Stimulated activated naive B cell treated with anti-CD40 and anti-IgM and Interleukin-4, amounts not matched to agents 10 μg/mL and 1 μg/mL and 100 μg/mL, for 72 hours (primary cell): ENCODE data around the gene AGTPBP1.
"Not testable (repeated sequence)": the region's sequence is repeated elsewhere in the genome, so short reads cannot be mapped to it uniquely, and the experiment has no call there.

Source experiments
- ATAC-seq, 2 donors: fragments of 150-1000 bp; cut with Tn5 transposase; replicated peaks; 2 replicates each; pipeline ENCODE4 v1.10.0; 2021; ENCODE audit warnings: moderate library complexity in 1 of 2
- DNase-seq: peaks from one replicate; pipeline ENCODE4 v3.0.0; 2021
- H3K27ac Mint-ChIP-seq: one replicate; pipeline ENCODE4 v1.8.0; 2022; ENCODE audit warnings: mild to moderate bottlenecking, mixed read lengths
- H3K27me3 Mint-ChIP-seq, 2 donors: one replicate each; pipeline ENCODE4 v1.8.0; 2022; ENCODE audit warnings: mixed read lengths in 2 of 2
- H3K36me3 Mint-ChIP-seq, 2 donors: one replicate each; pipeline ENCODE4 v1.8.0; 2022; ENCODE audit warnings: mixed read lengths in 2 of 2, mild to moderate bottlenecking in 1 of 2
- H3K4me1 Mint-ChIP-seq, 2 donors: one replicate each; pipeline ENCODE4 v1.8.0; 2022; ENCODE audit warnings: mixed read lengths in 2 of 2, mild to moderate bottlenecking in 1 of 2
- H3K4me3 Mint-ChIP-seq, 2 donors: one replicate each; pipeline ENCODE4 v1.8.0; 2022; ENCODE audit warnings: mild to moderate bottlenecking in 2 of 2, mixed read lengths in 2 of 2, moderate library complexity in 1 of 2
- H3K9me3 Mint-ChIP-seq, 2 donors: one replicate each; pipeline ENCODE4 v1.8.0; 2022; ENCODE audit warnings: mixed read lengths in 2 of 2, mild to moderate bottlenecking in 1 of 2

Gene AGTPBP1

DNA sequence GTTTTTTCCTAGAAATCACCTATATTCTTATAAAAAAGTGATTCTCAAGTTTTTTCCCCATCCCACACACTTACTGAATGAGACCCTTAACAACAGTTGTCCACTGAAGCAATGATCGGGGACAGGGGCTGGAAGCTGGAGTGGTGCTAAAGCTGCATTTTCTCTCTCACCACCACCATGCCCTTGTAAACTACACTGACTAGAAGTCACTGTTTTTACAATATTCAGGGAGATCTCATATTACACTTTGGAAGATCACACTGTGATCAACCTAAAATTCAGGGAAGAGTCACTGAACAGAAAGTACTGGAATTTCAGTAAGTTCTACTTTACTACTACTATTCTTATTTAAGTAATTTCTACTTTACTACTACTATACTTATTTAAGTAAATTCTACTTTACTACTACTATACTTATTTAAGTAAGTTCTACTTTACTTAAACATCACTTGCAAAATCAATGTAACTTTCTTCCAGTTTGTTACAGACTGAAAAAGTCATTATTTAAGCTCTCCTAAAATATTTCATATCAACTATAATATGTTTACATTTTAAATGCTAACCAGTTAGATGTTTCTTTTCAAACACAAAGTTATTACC is 164.3 kb downstream of the AGTPBP1 start:
- H3K27me3 Mint-ChIP-seq: no peaks in the 10 kb centered on the region

DNA sequence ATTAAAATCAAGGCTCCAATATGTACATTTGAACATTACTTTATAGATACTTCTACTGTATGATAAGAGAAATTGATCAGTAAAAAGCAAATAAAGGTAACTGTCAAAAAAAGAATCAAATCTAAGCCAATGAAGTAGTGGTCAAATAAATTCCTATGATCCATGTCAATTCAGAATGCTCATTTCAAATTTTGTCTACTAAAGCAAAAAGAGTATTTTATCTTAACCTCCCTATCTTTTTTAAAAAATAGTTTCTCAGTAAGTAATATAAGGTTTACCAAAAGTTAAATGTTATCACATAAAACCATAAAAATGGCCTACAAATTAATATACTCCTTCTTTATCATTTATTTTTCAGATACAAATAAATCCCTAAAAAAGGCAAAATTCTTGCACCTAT is 165.9 kb downstream of the AGTPBP1 start:
- Mint-ChIP-seq H3K27me3 (no peaks in the 10 kb centered on the region), H3K9me3 (peaks cover 0 to 2% of the 10 kb centered on the region in 2 donors), H3K27ac (no peak overlapping the region), H3K4me3 (no peak overlapping the region), H3K36me3 (peaks cover 16 to 26% of the 10 kb centered on the region in 2 donors), H3K4me1 (no peaks in the 10 kb centered on the region)
- no peak for DNase-seq
- ATAC-seq: no peak

More for the DNA sequence above, 164.3 kb downstream of the AGTPBP1 start:
- no peak for DNase-seq
- Mint-ChIP-seq H3K9me3 (peaks cover 0 to 2% of the 10 kb centered on the region in 2 donors), H3K4me3 (no peak overlapping the region), H3K4me1 (no peaks in the 10 kb centered on the region), H3K27ac (no peak overlapping the region), H3K36me3 (peaks cover 14 to 19% of the 10 kb centered on the region in 2 donors)
- ATAC-seq: no peak

DNA sequence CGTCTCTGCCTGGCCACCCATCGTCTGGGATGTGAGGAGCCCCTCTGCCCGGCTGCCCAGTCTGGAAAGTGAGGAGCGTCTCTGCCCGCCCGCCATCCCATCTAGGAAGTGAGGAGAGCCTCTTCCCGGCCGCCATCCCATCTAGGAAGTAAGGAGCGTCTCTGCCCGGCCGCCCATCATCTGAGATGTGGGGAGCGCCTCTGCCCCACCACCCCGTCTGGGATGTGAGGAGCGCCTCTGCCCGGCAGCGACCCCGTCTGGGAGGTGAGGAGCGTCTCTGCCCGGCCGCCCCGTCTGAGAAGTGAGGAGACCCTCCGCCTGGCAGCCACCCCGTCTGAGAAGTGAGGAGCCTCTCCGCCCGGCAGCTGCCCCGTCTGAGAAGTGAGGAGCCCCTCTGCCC is 168.2 kb downstream of the AGTPBP1 start:
- not testable (repeated sequence) for H3K9me3 Mint-ChIP-seq, DNase-seq, H3K27ac Mint-ChIP-seq, ATAC-seq, H3K4me3 Mint-ChIP-seq, H3K4me1 Mint-ChIP-seq, H3K27me3 Mint-ChIP-seq
- H3K36me3 Mint-ChIP-seq: peaks cover 20 to 26% of the 10 kb centered on the region in 2 donors

DNA sequence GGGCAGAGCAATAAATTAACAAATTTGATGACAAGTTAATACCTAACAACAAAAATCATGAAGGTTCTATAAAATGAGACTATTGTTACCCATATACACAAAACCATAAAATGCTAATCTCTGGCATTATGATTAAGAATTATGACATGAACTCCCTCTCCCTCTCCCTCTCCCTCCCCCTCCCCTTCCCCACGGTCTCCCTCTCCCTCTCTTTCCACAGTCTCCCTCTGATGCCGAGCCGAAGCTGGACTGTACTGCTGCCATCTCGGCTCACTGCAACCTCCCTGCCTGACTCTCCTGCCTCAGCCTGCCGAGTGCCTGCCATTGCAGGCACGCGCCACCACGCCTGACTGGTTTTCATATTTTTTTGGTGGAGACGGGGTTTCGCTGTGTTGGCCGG is 168.8 kb downstream of the AGTPBP1 start:
- not testable (repeated sequence) for H3K4me1 Mint-ChIP-seq, H3K27ac Mint-ChIP-seq, ATAC-seq, H3K4me3 Mint-ChIP-seq, H3K9me3 Mint-ChIP-seq, DNase-seq, H3K27me3 Mint-ChIP-seq
- H3K36me3 Mint-ChIP-seq: peaks cover 21 to 26% of the 10 kb centered on the region in 2 donors

DNA sequence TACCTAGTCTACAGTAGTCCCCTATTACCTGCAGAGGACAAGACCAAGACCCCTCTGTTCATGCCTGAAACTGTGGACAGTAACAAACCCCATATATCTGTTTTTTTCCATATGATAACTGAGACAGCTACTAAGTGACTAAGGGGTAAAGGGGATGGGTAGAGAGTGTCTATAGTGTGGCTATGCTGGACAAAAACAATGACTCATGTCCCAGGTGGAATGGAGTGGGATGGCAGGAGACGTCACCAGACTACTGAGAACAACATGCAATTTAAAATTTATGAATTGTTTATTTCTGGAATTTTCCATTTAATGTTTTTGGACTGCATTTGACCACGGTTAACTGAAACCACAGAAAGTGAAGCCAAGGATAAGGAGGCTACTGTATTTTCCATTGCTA is 171.8 kb downstream of the AGTPBP1 start:
- no peak overlapping the region for H3K4me3 Mint-ChIP-seq
- no peak overlapping the region for H3K27ac Mint-ChIP-seq
- ATAC-seq (no peak), DNase-seq (no peak)
- no peaks in the 10 kb centered on the region for H3K27me3 Mint-ChIP-seq
- peaks cover 35 to 40% of the 10 kb centered on the region in 2 donors for H3K36me3 Mint-ChIP-seq
- peaks cover 0 to 5% of the 10 kb centered on the region in 2 donors for H3K4me1 Mint-ChIP-seq
- peaks cover 0 to 2% of the 10 kb centered on the region in 2 donors for H3K9me3 Mint-ChIP-seq

DNA sequence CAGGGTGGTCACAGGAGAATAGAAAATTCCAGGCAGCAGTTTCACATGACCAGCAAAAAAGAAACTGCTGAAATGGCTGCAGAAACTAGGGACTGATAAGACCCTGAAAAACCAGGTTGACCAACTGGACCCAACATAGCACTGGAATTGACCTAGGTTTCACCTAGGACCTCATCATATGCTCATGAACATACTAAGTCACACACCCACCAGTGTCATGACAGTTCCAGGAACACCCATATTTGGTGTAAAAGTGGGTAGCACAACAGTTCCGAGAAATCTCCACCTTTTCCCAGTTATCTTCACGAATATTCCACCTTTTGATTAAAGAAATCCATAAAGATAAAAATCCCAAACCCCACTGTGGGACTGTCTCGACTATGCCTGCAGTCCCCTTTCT is 182.2 kb downstream of the AGTPBP1 start:
- no peaks in the 10 kb centered on the region for H3K27me3 Mint-ChIP-seq
- ATAC-seq (no peak), DNase-seq (no peak)
- H3K27ac Mint-ChIP-seq: no peak overlapping the region
- H3K4me3 Mint-ChIP-seq: no peak overlapping the region
- H3K4me1 Mint-ChIP-seq: no peaks in the 10 kb centered on the region
- peaks cover 20 to 30% of the 10 kb centered on the region in 2 donors for H3K36me3 Mint-ChIP-seq
- no peaks in the 10 kb centered on the region for H3K9me3 Mint-ChIP-seq

DNA sequence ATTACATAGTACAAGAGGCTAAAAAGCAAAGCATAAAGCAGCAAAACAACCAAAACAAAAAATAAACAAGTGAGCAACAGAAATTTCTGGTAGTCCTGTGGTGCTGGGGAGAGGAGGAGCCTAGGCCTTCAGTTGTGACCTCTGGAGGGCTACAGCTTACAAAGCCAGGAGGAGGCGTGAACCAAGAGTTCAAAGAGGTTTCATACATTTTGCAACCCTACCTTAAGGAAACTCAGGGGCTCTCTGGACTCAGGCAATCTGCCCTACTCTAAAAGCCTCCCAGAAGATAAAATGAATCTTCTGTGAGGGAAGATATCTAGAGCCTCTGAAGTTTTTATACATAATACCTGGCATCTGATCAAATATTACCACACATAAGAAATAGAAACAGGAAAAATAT is 187.4 kb downstream of the AGTPBP1 start:
- Mint-ChIP-seq H3K4me3 (no peak overlapping the region), H3K27me3 (no peaks in the 10 kb centered on the region)

DNA sequence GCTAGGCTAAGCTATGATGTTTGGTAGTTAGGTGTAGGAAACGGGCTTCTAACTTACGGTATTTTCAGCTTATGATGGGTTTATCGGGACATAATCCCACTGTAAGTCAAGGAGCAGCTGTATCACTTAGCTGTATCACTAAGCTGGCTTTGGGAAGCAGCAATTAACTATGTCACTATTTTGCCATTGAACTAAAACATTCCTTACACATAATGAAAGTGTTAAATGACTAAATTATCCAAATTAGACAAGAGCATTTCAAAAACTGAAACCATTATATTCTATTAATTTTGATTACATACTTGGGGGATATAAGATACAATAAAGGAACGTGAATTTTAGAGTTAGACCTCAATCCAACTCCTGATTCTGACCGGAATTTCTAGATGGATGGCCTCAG is 188.3 kb downstream of the AGTPBP1 start:
- ATAC-seq: no peak
- Mint-ChIP-seq H3K27me3 (no peaks in the 10 kb centered on the region), H3K36me3 (peaks cover 10 to 20% of the 10 kb centered on the region in 2 donors), H3K9me3 (no peaks in the 10 kb centered on the region), H3K4me1 (no peaks in the 10 kb centered on the region), H3K4me3 (no peak overlapping the region), H3K27ac (no peak overlapping the region)
- DNase-seq: no peak

More for the DNA sequence above, 187.4 kb downstream of the AGTPBP1 start:
- ATAC-seq (no peak), DNase-seq (no peak)
- no peaks in the 10 kb centered on the region for H3K9me3 Mint-ChIP-seq
- H3K4me1 Mint-ChIP-seq: no peaks in the 10 kb centered on the region
- peaks cover 10 to 20% of the 10 kb centered on the region in 2 donors for H3K36me3 Mint-ChIP-seq
- H3K27ac Mint-ChIP-seq: no peak overlapping the region

DNA sequence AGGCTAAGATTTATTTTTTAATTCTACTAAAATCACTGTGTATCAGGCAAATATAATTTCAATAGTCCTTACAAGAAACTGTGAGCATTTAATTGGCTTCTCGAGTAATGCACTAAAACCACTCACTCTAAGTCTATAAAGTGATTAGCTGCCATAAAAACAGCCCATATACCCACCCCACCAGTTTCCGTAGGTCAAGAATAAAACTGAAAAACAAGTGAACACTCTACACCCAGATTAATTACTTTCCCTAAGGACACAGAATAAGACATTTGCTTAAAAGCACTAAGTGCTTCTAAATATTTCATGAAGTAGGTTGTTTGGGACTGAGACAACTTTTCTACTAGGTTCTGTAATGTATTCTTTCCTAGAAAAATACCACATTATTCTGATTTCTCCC is 194.2 kb downstream of the AGTPBP1 start:
- DNase-seq (no peak), ATAC-seq (no peak)
- H3K27ac Mint-ChIP-seq: no peak overlapping the region

DNA sequence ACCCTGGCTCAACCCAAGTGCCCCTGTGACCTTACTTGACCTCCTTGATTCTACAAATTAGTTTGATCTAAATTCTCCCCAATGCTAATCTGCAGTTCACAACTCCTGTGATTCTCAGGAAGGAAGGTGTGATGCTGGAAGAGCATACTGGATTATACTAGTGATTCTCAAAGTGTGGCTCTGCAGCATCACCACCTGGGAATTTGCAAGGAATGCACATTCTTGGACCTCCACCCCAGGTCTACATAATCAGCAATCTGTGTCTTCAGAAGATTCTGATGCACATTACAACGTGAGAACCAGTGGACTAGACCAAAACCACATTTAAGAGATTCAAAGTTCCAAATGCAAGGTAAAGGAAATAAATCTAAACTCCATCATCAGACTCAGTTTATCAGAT is 198.6 kb downstream of the AGTPBP1 start:
- DNase-seq: no peak
- H3K27me3 Mint-ChIP-seq: no peaks in the 10 kb centered on the region
- H3K9me3 Mint-ChIP-seq: no peaks in the 10 kb centered on the region
- peaks cover 4 to 10% of the 10 kb centered on the region in 2 donors for H3K36me3 Mint-ChIP-seq
- no peak overlapping the region for H3K27ac Mint-ChIP-seq
- H3K4me1 Mint-ChIP-seq: no peaks in the 10 kb centered on the region
- no peak overlapping the region for H3K4me3 Mint-ChIP-seq
- no peak for ATAC-seq

More for the DNA sequence above, 194.2 kb downstream of the AGTPBP1 start:
- Mint-ChIP-seq H3K4me3 (no peak overlapping the region), H3K36me3 (peaks cover 6 to 15% of the 10 kb centered on the region in 2 donors), H3K4me1 (no peaks in the 10 kb centered on the region), H3K27me3 (no peaks in the 10 kb centered on the region), H3K9me3 (no peaks in the 10 kb centered on the region)

DNA sequence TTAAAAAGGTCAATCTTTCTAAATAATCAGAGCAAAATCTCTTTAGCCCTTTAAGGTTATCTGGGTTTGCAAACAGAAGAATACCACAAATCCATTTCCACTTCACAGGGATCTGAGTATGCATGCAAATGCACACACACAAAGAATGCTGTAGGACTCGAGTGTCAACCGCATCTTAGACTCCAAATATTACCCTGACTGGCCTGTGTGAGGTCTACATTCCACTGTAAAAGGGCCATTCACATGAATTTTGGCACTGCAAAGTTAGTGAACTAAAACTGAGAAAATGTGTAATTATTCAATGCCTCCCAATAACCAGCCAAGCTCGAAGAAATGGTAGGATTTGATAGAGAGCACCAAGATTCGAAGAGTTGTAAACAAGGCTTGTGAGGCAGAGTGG is 199.9 kb downstream of the AGTPBP1 start:
- Mint-ChIP-seq H3K4me3 (no peak overlapping the region), H3K36me3 (peaks cover 0 to 3% of the 10 kb centered on the region in 2 donors), H3K4me1 (no peaks in the 10 kb centered on the region), H3K27me3 (no peaks in the 10 kb centered on the region), H3K27ac (no peak overlapping the region), H3K9me3 (no peaks in the 10 kb centered on the region)
- DNase-seq (no peak), ATAC-seq (no peak)

DNA sequence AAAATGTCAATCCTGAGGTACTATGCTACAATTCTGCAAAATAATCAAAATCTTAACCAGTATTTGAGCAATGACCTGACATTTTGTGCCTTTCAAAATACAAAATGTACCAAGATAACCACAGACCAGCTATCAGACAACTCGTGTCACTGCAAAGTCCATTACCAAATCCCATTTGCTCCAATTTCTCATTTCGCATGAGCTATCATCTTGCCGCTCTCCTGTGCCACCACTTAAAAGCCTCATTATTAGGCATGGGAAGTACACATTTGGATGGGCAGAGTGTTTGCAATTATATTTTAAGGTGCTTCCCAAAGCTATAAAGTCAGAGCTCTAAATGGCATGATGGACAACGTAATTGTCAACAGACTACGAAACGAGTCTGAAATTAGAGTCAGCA is 205.2 kb downstream of the AGTPBP1 start:
- Mint-ChIP-seq H3K27me3 (no peaks in the 10 kb centered on the region), H3K9me3 (no peaks in the 10 kb centered on the region), H3K36me3 (no peaks in the 10 kb centered on the region), H3K27ac (no peak overlapping the region), H3K4me1 (no peaks in the 10 kb centered on the region), H3K4me3 (no peak overlapping the region)
- DNase-seq (no peak), ATAC-seq (no peak)

DNA sequence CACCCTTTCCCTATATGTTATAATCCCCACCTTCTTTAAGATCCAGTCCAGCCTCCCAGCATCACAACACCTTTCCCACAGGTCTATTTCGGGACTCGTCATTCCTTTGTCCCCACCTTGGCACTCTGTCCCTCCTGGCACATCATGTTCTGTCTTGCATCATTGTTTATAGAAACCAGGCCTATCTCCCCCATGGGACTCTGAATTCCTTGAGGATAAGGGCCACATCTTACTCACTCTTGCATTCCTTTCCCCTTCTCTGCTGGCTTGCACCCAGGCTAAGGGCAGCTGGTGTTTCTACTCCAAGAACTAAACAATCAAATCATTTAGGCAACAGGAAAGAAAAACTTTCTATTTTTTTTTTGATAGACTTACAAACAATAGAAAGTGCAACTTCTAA is 205.7 kb downstream of the AGTPBP1 start:
- Mint-ChIP-seq H3K4me1 (no peaks in the 10 kb centered on the region), H3K27me3 (no peaks in the 10 kb centered on the region), H3K27ac (no peak overlapping the region), H3K9me3 (no peaks in the 10 kb centered on the region), H3K36me3 (no peaks in the 10 kb centered on the region), H3K4me3 (no peak overlapping the region)
- ATAC-seq (no peak), DNase-seq (no peak)

DNA sequence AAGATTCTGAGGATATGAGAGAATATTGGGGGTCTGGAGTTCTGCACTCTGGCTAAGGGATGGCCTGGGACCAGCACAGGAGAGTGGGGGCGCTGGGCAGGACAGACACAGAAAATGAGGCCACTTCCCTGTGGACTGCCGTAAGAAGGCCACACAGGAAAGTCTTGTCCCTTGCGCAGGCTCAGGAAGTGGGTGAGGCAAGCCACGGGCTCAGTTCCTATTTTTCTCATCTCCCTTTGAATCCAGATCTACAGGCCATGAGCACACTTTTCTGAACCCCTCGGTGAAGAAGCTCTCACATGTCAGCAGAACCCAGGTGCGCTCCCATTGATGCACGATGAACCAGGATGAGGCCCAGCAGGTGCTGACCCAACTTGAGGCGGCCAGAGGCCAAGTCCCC is 207.4 kb downstream of the AGTPBP1 start:
- Mint-ChIP-seq H3K27ac (no peak overlapping the region), H3K27me3 (peaks cover 0 to under 1% of the 10 kb centered on the region in 2 donors), H3K4me1 (no peaks in the 10 kb centered on the region), H3K9me3 (no peaks in the 10 kb centered on the region), H3K4me3 (no peak overlapping the region), H3K36me3 (no peaks in the 10 kb centered on the region)
- no peak for DNase-seq
- ATAC-seq: no peak

DNA sequence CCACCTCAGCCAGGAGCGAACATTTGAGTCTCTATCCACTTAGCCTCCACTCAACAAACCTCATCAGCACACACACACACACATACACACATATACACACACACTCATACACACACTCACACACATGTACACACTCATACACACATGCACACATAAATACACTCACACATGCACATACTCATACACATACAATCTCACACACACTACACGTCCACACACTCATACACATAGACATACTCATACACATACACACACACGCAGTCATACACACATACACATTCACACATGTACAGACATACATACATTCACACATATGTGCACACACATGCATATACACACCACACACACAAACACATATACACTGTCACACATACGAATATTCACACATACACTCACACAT is 208.2 kb downstream of the AGTPBP1 start:
- Mint-ChIP-seq H3K9me3 (no peaks in the 10 kb centered on the region), H3K27ac (no peak overlapping the region), H3K27me3 (peaks cover 0 to 7% of the 10 kb centered on the region in 2 donors), H3K36me3 (no peaks in the 10 kb centered on the region), H3K4me3 (no peak overlapping the region), H3K4me1 (no peaks in the 10 kb centered on the region)
- ATAC-seq: no peak
- no peak for DNase-seq

DNA sequence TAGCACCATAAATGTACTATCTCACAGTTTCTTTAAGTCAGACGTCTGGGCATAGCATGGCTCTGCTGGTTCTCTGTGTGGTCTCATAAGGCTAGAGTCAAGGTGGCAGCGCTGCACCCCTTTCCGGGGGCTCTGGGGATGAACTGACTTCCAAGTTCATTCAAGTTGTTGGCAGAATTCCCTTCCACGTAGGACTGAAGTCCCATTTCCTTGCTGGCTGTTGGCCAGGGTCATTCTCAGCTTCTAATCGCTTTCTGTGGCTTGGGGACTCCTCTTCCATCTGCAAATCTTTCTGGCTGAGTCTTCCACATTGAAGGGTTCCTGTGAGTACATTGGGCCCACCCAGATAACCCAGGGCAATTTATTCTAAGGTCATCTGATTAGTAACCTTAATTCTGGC is 211.0 kb downstream of the AGTPBP1 start:
- Mint-ChIP-seq H3K27me3 (peaks cover 3 to 12% of the 10 kb centered on the region in 2 donors), H3K4me3 (no peak overlapping the region), H3K4me1 (no peaks in the 10 kb centered on the region), H3K9me3 (no peaks in the 10 kb centered on the region), H3K27ac (no peak overlapping the region), H3K36me3 (no peaks in the 10 kb centered on the region)
- no peak for ATAC-seq
- no peak for DNase-seq
